SHP77 (cell line): ENCODE results near the gene GRK1.
A peak's percentile ranks its signal among the peaks of the same experiment; 100 is the strongest.

ENCODE experiments used
- DNase-seq, 2 experiments: peaks; one replicate each; lab custom pipeline; 2025; lab: John Stamatoyannopoulos, UW

The GRK1 gene

DNA sequence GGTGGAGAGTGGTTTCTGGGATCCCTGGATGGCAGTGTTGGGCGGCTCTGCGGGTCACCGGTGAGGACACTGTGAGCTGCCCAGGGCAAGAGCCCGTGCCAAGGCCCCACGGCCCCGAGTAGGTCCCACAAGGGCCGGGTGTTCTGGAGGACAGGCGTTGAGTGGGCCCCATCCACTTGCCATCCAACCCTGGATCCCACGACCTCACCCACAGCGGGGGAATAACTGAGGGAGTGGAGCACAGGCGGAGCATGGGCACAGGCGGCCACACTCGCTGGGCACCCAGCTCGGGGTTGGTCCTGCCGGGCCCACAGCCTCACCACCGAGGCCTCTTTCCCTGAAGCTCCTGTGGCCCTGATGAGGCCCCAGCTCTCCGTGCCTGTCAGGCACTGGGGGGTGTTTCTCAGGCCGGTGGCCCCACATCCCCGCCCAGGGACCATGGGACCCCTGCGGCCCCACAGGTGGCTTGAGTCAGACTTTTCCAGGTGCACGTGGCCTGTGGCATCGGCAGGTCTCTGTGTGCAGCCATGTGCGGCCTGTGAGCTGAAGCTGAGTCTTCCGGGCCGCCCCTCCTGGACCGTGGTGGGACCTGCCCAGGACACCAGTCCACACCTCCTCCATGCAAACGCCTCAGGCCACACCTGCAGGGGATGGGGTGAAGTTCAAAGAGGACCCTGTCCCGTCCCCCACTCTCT, 108.6 kb downstream of the GRK1 start:
- DNase-seq, result peak; percentile 45 to 52

DNA sequence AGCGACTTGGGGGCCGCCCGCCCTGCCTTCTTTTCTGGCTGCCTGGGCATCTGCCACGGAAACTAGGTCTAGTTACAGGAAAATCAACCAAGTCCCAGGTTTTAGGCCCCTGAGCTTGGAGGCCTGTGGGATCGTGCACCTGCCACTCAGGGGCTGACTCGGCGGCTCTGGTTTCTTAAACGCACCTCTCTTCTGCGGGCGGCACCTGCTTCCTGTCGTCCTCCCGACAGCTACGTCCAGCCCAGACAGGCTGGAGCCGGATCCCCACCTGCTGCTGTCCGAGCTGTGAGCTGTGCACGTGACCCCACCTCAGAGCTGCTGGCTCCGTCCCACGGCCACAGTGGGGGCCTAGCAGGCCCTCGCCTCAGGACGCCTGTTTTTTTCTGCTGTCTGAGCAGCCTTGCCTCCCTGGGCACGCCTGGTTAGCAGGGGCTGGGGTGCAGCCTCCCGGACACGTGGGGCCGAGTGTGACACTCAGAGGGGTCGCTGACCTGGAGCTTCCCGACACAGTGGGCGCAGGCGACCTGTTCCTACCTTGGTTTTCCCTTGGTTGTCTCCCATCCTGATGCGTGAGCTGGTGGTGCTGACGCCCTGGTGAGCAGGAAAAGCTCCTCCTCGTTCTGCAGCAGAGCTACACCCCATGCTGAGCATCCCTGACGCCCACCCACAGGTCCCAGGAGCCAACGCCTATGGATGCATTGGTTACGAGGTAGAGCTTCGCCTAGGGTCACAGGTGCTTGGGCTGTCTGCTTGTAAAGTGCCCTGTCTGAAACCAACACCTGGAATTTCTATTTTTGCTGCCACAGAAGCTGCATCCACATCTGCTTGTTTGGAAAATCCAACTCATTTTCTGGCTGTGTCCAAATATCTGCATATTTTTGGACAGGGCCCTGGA, 109.5 kb downstream of the GRK1 start:
- peak; percentile 97 to 99 for DNase-seq

DNA sequence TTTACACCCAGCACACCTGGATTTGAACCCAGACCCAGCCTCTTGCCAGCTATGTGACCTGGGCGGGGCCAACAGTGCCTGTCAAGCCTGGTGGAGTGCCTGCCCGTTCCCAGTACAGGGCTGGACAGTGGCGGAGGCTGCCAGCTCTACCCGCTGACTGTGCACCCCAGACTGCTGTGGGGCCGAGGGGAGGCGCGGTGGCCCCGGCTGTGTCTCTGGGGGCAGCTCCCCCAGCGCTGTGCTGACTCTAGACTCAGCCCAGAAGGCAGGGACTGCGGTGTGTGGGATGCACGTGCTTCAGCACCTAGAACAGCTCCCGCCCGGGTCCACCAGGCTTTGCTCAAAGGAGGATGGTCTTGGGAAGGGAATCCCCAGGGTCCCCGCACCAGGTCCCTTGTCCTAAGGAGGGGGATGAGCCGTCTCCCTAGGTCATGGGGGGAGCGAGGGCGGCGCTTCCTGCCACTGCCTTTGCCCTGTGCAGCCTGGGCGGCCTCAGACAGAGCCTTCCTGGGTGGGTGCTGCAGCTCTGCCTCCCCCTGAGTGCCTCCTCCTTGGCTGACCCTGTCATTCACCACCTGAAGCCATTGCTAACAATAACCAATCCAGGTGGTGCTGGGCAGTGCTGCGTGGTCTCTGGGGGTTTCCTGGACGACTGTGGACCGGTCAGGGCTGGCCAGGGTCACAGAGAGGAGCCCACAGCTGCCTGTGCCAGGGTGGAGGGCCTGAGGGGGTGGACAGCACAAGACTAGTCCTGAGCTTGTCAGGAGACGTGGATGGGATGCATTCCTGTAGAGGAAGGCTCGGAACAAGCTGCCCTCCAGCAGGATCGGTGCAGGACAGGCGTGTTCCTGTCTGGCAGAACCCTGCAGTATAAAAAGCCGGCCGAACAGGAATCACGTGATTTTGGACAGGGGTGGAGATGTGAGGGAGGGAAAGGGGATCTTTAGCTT, 110.6 kb downstream of the GRK1 start:
- peak; percentile 54 to 78 for DNase-seq

DNA sequence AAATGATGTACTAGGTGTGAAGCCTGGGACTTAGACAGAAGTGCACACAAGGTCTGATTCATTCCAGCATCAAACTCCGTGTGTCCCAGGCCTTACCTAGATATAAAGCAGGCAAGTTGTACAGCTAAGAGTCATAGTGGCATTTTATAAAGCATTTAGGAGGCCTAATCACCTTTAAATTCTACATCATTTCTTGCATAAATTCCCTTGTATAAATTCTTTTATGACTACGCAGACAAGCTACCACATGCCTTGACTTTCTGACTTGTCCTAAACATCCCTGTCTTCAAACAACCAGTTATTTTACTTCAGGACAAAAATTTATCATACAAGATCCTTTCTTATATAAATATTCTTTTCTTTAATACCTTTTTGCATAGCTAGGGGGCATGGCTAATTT, 114.6 kb downstream of the GRK1 start:
- no peak for DNase-seq

DNA sequence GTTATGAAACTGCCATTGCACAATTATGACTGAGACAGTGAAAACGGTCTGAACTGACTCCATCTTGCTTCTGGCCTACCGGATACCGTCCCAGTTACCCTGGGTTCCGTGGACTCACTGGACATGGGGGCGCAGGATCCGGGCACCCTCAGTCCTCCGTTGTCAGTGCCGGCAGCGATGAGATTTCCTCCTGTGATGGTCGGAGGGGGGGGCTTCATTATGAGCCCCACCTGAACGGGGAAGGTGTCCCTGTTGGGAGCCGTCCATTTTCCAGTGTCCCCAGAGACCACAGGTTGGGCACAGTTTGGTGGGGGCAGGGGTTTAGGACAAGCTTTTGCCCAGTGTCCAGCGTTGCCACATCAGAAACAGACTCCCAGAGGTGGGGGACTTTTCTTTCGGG, 115.5 kb downstream of the GRK1 start:
- no peak for DNase-seq

DNA sequence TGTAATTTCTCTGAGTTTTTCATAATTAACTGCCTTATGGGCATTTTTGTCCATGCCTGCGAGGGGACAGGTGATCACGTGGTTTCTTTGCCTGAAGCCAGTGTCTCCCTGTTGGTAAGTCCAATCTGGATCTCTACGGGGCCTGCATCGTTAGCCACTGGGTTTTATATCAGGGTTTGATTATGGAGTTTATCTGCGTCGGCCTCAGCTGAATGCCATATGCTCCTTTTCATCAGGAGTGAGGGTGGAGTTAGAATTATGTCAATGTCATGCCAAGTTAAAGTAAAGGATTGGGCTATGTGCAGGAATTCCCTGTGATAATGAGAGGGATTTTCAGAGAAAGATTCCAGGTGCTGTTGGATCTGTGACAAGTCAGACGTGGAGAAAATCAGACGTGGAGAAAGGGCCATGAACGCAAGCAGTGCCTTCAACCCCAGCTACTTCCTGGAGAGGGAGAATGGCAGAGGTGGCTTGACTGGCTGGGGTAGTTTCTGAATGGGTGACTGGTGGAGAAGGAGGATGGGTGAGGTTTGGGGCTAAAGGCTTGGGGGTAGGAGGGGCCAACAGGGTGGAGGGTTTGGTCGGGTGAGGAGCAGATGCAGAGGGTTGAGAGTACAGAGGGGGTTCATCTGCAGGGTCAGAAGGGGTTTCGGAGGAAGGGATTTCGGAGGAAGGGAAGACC, 116.3 kb downstream of the GRK1 start:
- DNase-seq, result no peak

DNA sequence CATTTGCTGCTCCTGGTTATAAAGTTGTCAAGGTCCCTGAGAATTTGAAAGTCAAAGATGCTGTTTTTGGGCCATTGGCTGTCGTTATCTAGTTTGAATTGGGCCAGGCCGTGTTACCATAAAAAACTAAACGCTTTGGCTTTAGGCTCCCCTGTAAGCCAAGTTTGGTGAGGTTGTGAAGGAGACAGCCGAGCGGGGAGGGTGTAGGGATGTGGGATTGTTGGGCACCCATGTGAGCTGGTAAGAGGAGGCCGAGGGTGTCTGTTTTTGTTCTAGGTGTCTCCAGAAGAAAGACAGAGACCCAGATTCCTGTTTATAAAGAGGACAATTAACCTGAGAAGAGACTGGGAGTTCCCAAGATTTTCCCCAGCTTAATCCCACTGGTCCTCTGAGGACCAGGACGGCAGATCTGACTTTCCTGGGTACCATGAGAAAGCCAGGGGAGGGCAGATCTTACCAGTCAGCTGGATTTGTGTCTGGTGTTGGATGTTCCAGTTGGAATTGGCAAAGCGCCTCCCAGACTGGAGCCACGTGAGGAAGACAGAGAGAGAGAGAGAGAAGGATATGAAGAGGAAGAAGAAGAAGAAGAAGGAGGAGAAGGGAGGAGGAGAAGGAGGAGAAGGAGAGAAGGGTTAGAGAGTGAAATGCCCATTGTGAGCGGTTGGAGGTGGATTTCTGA, 117.1 kb downstream of the GRK1 start:
- DNase-seq, result no peak

DNA sequence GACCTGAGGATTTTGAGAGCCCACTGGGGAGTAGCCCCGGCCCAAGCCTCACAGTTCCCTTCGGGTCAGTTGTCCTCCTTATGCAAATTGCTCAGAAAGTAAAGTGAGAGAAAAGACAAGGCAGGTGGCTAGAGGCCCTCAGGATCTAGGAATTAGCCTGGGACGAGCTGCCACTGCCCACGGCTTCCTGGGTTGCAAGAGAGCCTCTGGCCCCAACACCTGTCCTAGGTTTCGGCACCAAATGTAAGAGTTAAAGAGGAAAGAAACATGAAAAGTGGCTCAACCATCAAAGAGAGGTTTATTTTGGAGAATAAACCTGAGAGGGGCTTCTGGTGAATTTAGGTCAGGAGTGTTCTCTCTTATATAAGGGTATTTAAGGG, 117.6 kb downstream of the GRK1 start:
- DNase-seq, result no peak

DNA sequence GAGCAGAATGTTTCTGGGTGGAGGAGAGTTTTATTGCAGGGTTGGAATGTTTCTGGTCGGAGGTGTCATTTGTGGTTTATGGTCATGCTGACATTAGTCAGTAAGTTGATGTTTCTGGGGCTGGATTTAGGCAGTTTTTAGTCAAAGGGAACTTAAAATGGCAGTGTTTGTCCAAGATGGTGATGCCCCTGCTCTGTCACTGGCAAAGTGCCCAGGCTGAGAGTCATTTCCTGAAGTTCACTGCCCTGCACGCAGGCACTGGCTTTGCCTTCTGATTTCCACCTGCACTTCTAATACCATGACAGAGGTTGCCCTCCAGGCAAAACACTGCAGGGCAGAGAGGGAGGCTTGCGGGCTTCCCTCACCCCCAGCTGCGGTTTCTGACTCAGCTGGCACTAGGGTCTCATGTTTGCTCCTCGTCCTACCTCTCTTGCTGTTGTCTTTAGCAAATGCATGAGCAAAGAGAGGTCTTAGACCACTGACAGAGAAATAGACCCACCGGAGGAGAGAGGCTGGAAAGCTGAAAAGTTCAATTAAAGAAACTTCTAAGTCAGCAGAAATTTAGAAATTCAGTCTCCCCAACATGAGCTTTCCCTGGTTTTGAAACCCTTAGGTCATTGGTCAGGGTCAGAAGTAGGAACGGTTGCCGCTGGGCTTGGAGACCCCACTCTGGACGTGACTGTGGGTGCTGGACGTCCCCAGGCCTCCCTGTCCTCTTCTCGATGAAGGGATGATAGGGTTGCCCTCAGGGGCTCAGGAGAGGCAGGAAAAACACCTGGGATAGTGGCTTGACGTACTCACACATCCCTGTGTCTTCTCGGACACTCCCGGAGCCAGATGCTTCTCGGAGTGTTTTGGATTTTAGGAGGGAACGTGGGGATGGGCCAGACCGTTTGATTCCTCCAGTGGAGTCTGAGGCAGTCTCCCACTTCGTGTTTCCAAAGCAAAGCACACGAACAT, 118.3 kb downstream of the GRK1 start:
- DNase-seq, result peak; percentile 62 to 88

DNA sequence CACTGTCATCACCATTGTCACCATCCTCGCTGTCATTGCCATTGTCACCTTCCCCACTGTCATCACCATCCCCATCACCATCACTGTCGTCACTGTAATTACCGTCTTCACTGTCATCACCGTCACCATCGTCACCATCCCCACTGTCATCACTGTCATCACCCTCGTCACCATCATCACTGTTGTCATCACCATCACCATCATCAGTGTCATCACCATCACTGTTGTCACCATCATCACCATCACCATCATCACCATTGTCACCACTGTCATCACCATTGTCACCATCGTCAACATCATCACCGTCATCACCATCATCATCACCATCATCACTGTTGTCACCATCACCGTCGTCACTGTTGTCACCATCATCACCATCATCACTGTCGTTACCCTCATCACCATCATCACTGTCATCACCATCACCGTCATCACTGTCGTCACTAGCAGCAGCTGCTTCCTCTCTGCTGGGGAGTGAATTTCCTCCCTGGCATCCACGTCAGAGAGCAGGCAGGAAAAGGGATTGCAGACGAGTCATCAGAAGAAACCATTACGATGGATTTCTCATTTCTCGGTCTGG, 119.3 kb downstream of the GRK1 start:
- peak in 1 of 2 experiments; percentile 46 for DNase-seq
